ENCODE measurements around the gene DOP1A.
A peak's percentile ranks its signal among the peaks of the same experiment; 100 is the strongest.

The DOP1A gene

DNA sequence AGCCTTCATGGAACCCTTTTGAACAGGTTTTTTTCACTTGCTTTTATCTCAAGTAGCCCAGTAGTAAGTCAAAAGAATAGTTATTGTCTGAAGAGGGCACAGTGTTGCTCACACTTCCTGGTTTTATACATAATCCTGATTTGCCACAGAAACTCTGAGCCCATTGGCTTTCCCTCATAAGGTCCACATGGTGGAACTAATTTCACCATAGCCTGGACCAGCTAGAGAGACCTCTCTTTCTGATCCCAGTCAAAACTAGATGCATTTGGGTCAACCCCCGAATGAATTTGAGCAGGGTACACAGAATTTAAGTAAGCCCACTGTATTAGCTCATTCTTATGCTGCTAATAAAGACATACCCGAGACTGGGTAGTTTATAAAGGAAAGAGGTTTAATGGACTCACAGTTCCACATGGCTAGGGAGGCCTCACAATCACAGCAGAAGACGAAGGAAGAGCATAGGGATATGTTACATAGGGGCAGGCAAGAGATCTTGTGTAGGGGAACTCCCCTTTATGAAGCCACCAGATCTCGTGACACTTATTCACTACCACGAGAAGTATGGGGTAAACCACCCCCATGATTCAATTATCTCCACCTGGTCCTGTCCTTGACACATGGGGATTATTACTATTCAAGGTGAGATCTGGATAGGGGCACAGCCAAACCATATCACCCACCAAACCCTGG is 131.8 kb downstream of the DOP1A start:
- DNase-seq (ENCODE audit: low read depth), result no peak

DNA sequence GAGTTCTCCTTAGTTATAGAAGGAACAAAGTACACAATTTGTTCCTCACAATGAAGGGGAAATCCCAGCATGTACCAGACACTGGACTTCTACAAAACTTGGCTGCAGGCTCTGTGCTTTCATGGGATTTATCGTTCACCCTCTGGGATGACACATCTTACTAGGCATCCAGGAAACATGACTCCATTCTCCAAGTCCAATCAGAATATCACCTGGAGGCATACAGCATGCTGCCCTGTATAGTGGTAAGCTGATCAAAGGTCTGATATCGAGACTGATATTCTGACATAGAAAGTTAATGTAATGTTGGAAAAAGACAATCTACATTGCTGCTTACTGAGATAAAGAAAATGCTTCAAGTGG is 132.4 kb downstream of the DOP1A start:
- DNase-seq (ENCODE audit: low read depth), result no peak

- no peak for DNase-seq (ENCODE audit: low read depth)
Observed at GRCh38 chr6:83202031-83202430, 134.6 kb downstream of the DOP1A start.

- peak; percentile 28 for DNase-seq (ENCODE audit: low read depth)
Observed at GRCh38 chr6:83215131-83216047, 147.9 kb downstream of the DOP1A start.

GRCh38 chr6:83216806-83217205 is 149.3 kb downstream of the DOP1A start:
- no peak for DNase-seq (ENCODE audit: low read depth)

Measured in activated T-cell treated with anti-CD3 and anti-CD28 coated beads for 24 hours (primary cell).